H1 (cell line): ENCODE measurements around the gene KRT10. TPM values are rescaled to one million over a fixed set of nuclear protein-coding genes. Genes with fewer than 3 reads are reported as not detected.

ENCODE experiments used
- CTCF ChIA-PET: fragments of 300-600 bp; sonication (Branson Sonifier 250); formaldehyde crosslinking; loops from one replicate; lab custom pipeline; 2021; ENCODE audit not compliant: partially characterized antibody; lab: Charles Lee
- POLR2A ChIA-PET: fragments of 300-600 bp; sonication (Branson Sonifier 250); formaldehyde crosslinking; loops from one replicate; lab custom pipeline; 2021; ENCODE audit warnings: inconsistent platforms; ENCODE audit not compliant: partially characterized antibody; lab: Charles Lee
- DNase-seq, 2 experiments: peaks; one replicate each; pipeline versions ENCODE4 v3.0.0 to v3.0.0-alpha.2; 2010 to 2022; ENCODE audit warnings: low spot score in 2 of 2, low read depth in 1 of 2, mixed read lengths in 1 of 2
- FAIRE-seq: peaks from 2 replicates; lab custom pipeline; 2011; peaks lifted over from hg19 to GRCh38; lab: Jason Lieb, UNC
- H2AFZ ChIP-seq: 2 replicates; pipeline ENCODE4 v1.8.1; 2012; ENCODE audit warnings: low read length, inconsistent platforms
- H2AK5ac ChIP-seq: 2 replicates; pipeline ENCODE4 v1.6.1; 2013; ENCODE audit warnings: low read depth, low read length
- H2BK120ac ChIP-seq: replicated peaks from 2 replicates; pipeline ENCODE3; 2013; ENCODE audit warnings: low read depth, low read length, inconsistent platforms
- H2BK12ac ChIP-seq: 2 replicates; pipeline ENCODE4 v1.6.1; 2013; ENCODE audit warnings: low read depth, low read length
- H2BK15ac ChIP-seq: 2 replicates; pipeline ENCODE4 v1.6.1; 2013; ENCODE audit warnings: low read length
- H2BK20ac ChIP-seq: 2 replicates; pipeline ENCODE4 v1.6.1; 2013; ENCODE audit warnings: low read length
- H2BK5ac ChIP-seq: 2 replicates; pipeline ENCODE4 v1.6.1; 2013; ENCODE audit warnings: low read depth, low read length
- H3K14ac ChIP-seq: 2 replicates; pipeline ENCODE4 v1.6.1; 2013; ENCODE audit warnings: inconsistent platforms; ENCODE audit not compliant: insufficient read length
- H3K18ac ChIP-seq: 2 replicates; pipeline ENCODE4 v1.6.1; 2013; ENCODE audit warnings: low read length; ENCODE audit errors: extremely low read depth
- H3K23ac ChIP-seq: 2 replicates; pipeline ENCODE4 v1.6.1; 2013; ENCODE audit warnings: inconsistent platforms; ENCODE audit not compliant: insufficient read length
- H3K23me2 ChIP-seq: 2 replicates; pipeline ENCODE4 v1.6.1; 2013; ENCODE audit warnings: low read depth, low read length
- H3K27ac ChIP-seq: 2 replicates; pipeline ENCODE4 v1.6.1; 2011; ENCODE audit warnings: low read depth, low read length, inconsistent platforms
- H3K27me3 ChIP-seq, 4 experiments: replicated peaks in 1 of 4; 1 replicate in 1 of 4; 2 replicates in 3 of 4; pipeline versions ENCODE4 v1.6.1 to v1.8.1; 2011 to 2013; ENCODE audit warnings: low read length in 3 of 4, mild to moderate bottlenecking in 3 of 4, inconsistent platforms in 2 of 4, mixed read lengths in 2 of 4, moderate library complexity in 1 of 4; ENCODE audit not compliant: control insufficient read depth in 3 of 4, insufficient read depth in 3 of 4; ENCODE audit errors: extremely low read depth in 1 of 4
- H3K36me3 ChIP-seq, 4 experiments: 2 replicates each; pipeline versions ENCODE4 v1.6.1 to v1.8.1; 2011 to 2013; ENCODE audit warnings: mild to moderate bottlenecking in 4 of 4, low read length in 3 of 4, moderate library complexity in 2 of 4, control low read depth in 1 of 4, inconsistent platforms in 1 of 4; ENCODE audit not compliant: insufficient read depth in 4 of 4, control insufficient read depth in 2 of 4
- H3K4ac ChIP-seq: replicated peaks from 2 replicates; pipeline ENCODE3; 2013; ENCODE audit warnings: low read length, low read depth, mixed read lengths, inconsistent platforms; ENCODE audit not compliant: insufficient read length
- H3K4me1 ChIP-seq, 4 experiments: replicated peaks in 1 of 4; 1 replicate in 1 of 4; 2 replicates in 3 of 4; pipeline versions ENCODE4 v1.6.1 to v1.8.1; 2011 to 2013; ENCODE audit warnings: low read length in 3 of 4, inconsistent platforms in 2 of 4, mixed read lengths in 1 of 4; ENCODE audit not compliant: insufficient read depth in 4 of 4, control insufficient read depth in 3 of 4
- H3K4me2 ChIP-seq, 2 experiments: 2 replicates each; pipeline versions ENCODE4 v1.6.1 to v1.8.1; 2011 to 2013; ENCODE audit warnings: low read depth in 2 of 2, low read length in 2 of 2, control low read depth in 1 of 2, inconsistent platforms in 1 of 2, mild to moderate bottlenecking in 1 of 2; ENCODE audit not compliant: insufficient read depth in 1 of 2
- H3K4me3 ChIP-seq, 4 experiments: fragments of 200-600, 300-600 bp in 1 of 4; sonication (generic), shearing (Covaris generic), sonication (Bioruptor Twin) in 1 of 4; 2 replicates each; pipeline versions ENCODE4 v1.5.1 to v1.8.1; 2011 to 2016; ENCODE audit warnings: low read length in 4 of 4, low read depth in 3 of 4, control low read depth in 2 of 4, inconsistent platforms in 2 of 4, mild to moderate bottlenecking in 2 of 4, mixed read lengths in 1 of 4, moderate library complexity in 1 of 4; ENCODE audit not compliant: insufficient read depth in 2 of 4; ENCODE audit errors: extremely low read depth in 1 of 4
- H3K56ac ChIP-seq: replicated peaks from 2 replicates; pipeline ENCODE3; 2013; ENCODE audit warnings: low read depth, mild to moderate bottlenecking, mixed read lengths, low read length, inconsistent platforms; ENCODE audit not compliant: insufficient read length
- H3K79me1 ChIP-seq: 2 replicates; pipeline ENCODE4 v1.6.1; 2013; ENCODE audit warnings: low read depth, low read length, control low read depth
- H3K79me2 ChIP-seq, 2 experiments: 2 replicates each; pipeline versions ENCODE4 v1.6.1 to v1.8.1; 2012 to 2013; ENCODE audit warnings: low read length in 2 of 2, mild to moderate bottlenecking in 2 of 2, inconsistent platforms in 1 of 2; ENCODE audit not compliant: insufficient read depth in 2 of 2, control insufficient read depth in 1 of 2
- H3K9ac ChIP-seq, 4 experiments: replicated peaks in 1 of 4; 1 replicate in 1 of 4; 2 replicates in 3 of 4; pipeline versions ENCODE4 v1.6.1 to v1.8.1; 2011 to 2013; ENCODE audit warnings: low read depth in 3 of 4, low read length in 3 of 4, control low read depth in 2 of 4, mild to moderate bottlenecking in 2 of 4, moderate library complexity in 2 of 4, inconsistent platforms in 1 of 4; ENCODE audit errors: extremely low read depth in 1 of 4
- H3K9me3 ChIP-seq, 2 experiments: 2 replicates each; pipeline versions ENCODE4 v1.6.1 to v1.8.1; 2012 to 2013; ENCODE audit warnings: mild to moderate bottlenecking in 2 of 2, moderate library complexity in 2 of 2, control low read depth in 1 of 2, inconsistent platforms in 1 of 2, low read depth in 1 of 2, low read length in 1 of 2, mixed read lengths in 1 of 2; ENCODE audit not compliant: insufficient read depth in 2 of 2
- H4K20me1 ChIP-seq, 2 experiments: replicated peaks in 1 of 2; 2 replicates each; pipeline versions ENCODE3 to v1.8.1; 2011 to 2013; ENCODE audit warnings: inconsistent platforms in 2 of 2, low read length in 2 of 2, mild to moderate bottlenecking in 1 of 2; ENCODE audit not compliant: insufficient read depth in 2 of 2, control insufficient read depth in 1 of 2
- H4K5ac ChIP-seq: 2 replicates; pipeline ENCODE4 v1.6.1; 2013; ENCODE audit warnings: low read length, low read depth, mixed read lengths, inconsistent platforms; ENCODE audit not compliant: insufficient read length
- H4K8ac ChIP-seq: 2 replicates; pipeline ENCODE4 v1.8.0; 2013; ENCODE audit warnings: mild to moderate bottlenecking, moderate library complexity, low read length, inconsistent platforms; ENCODE audit not compliant: insufficient read depth; ENCODE audit errors: extremely low read depth
- H4K91ac ChIP-seq: replicated peaks from 2 replicates; pipeline ENCODE3; 2013; ENCODE audit warnings: low read length, mixed read lengths, inconsistent platforms; ENCODE audit not compliant: insufficient read length
- CEBPB ChIP-seq: IDR thresholded peaks from 2 replicates; pipeline ENCODE4 v1.6.1; 2012; ENCODE audit warnings: low read depth, low read length
- GABPA ChIP-seq: IDR thresholded peaks from 2 replicates; pipeline ENCODE4 v1.6.1; 2011; ENCODE audit warnings: mild to moderate bottlenecking, low read length, moderate library complexity, borderline replicate concordance; ENCODE audit not compliant: insufficient read depth
- JUN ChIP-seq: IDR thresholded peaks from 2 replicates; pipeline ENCODE4 v1.6.1; 2011; ENCODE audit warnings: low read depth, mild to moderate bottlenecking, improper control_type of control experiment, low read length
- RXRA ChIP-seq: IDR thresholded peaks from 2 replicates; pipeline ENCODE4 v1.6.1; 2011; ENCODE audit warnings: low read depth, mild to moderate bottlenecking, low read length, moderate library complexity; ENCODE audit not compliant: insufficient read depth
- WGBS, 2 experiments: shearing (Covaris generic) in 1 of 2; methylation state at CpG; one replicate each; pipeline versions ENCODE4 v1.1.6 to v1.1.7; 2013 to 2015; ENCODE audit warnings: low lambda C conversion rate in 2 of 2, mixed read lengths in 2 of 2, inconsistent platforms in 1 of 2, low coverage in 1 of 2, missing lambda C conversion rate in 1 of 2; ENCODE audit not compliant: insufficient replicate concordance in 2 of 2, insufficient coverage in 1 of 2, insufficient read length in 1 of 2; ENCODE audit errors: extremely low coverage in 1 of 2, missing lambda C conversion rate in 1 of 2; 5-methylcytosine and 5-hydroxymethylcytosine counted together
- polyA plus RNA-seq, 7 experiments: library from polyadenylated mRNA; depleted of rRNA in 3 of 7; stranded (reverse) in 5 of 7; unstranded in 2 of 7; fragments of >200 nt in 5 of 7; fragments of 200-250 nt in 2 of 7; gene quantifications; 1 replicate in 5 of 7; 2 replicates in 1 of 7; 4 replicates in 1 of 7; pipeline versions ENCODE4 v1.2.1 to v1.2.3, GENCODE V29; 2011 to 2013; ENCODE audit warnings: missing spikeins in 2 of 7, mixed read lengths in 2 of 7
- total RNA-seq: library from RNA; stranded (reverse); fragmentation: NEBNext Ultra II Directional; extraction: Animal tissue kit (Norgen Biotek cat#: 25700); gene quantifications from 2 replicates; pipeline ENCODE4 v1.2.1, GENCODE V29; 2021

The KRT10 gene
- total and polyA plus RNA-seq, 2 of the 8 experiments (the other 6 are each of a cell fraction or from before 2014, with no cell fraction given), result 3.5 to 39.4 TPM

- no peak overlapping the region for H4K91ac ChIP-seq
- POLR2A ChIA-PET, result interaction anchor here (1.0 kb wide), 1 partner anchor 130 kb away, joined by 6 read pairs; the partner anchor contains the start of gene SMARCE1
Observed at GRCh38 chr17:40777459-40777858, 45.0 kb downstream of the KRT10 start.

More at GRCh38 chr17:40777459-40777858, 45.0 kb downstream of the KRT10 start:
- CTCF ChIA-PET, result interaction anchor here (0.6 to 1.3 kb wide), 2 partner anchors 108 to 188 kb away, joined by 4 to 6 read pairs; partner anchors contain the start of gene KRT20
- Histone ChIP-seq H3K4me2 (no peak overlapping the region), H4K8ac (no peak overlapping the region), H4K20me1 (no peaks in the 10 kb centered on the region), H3K4me3 (no peak overlapping the region), H2BK120ac (no peak overlapping the region), H3K23ac (no peak overlapping the region), H3K27me3 (peaks cover 0 to 3% (median 1%) of the 10 kb centered on the region in 4 experiments; a peak in 3 of 7 replicates), H2AFZ (no peak overlapping the region), H3K4ac (no peak overlapping the region), H2BK15ac (no peak overlapping the region), H3K56ac (no peak overlapping the region), H2BK20ac (no peak overlapping the region), H3K79me1 (no peaks in the 10 kb centered on the region), H2BK5ac (no peak overlapping the region), H3K23me2 (no peaks in the 10 kb centered on the region), H3K9ac (no peak overlapping the region), H3K9me3 (no peaks in the 10 kb centered on the region), H4K5ac (no peak overlapping the region), H3K36me3 (no peaks in the 10 kb centered on the region), H3K18ac (no peak overlapping the region), H3K14ac (no peak overlapping the region), H2AK5ac (no peak overlapping the region), H3K27ac (no peak overlapping the region), H3K79me2 (no peaks in the 10 kb centered on the region), H3K4me1 (no peaks in the 10 kb centered on the region), H2BK12ac (no peak overlapping the region)
- DNase-seq (no peak), FAIRE-seq (no peak)
- TF ChIP-seq CEBPB (no peak), JUN (no peak), RXRA (no peak), GABPA (no peak)
- WGBS, 2 experiments, result 93% methylated on average over 7 of the region's 7 CpGs; no CpG with 5 or more reads in 1 of the 2 experiments
